ENCODE measurements around the gene NECAB2. TPM values are rescaled to one million over a fixed set of nuclear protein-coding genes. Genes with fewer than 3 reads are reported as not detected.

The NECAB2 gene
- total RNA-seq, 2 experiments from 2014 or later, result not detected

- Mint-ChIP-seq H3K27me3 (peaks cover 25% of the 10 kb centered on the region), H3K4me1 (ENCODE audit: low read depth) (no peaks in the 10 kb centered on the region), H3K36me3 (ENCODE audit: low read depth) (no peaks in the 10 kb centered on the region), H3K27ac (no peak overlapping the region), H3K9me3 (no peaks in the 10 kb centered on the region), H3K4me3 (no peak overlapping the region)
- intact Hi-C loops (cut with DNase I, micrococcal nuclease), result no loop called here
- CTCF ChIA-PET, result no interaction called here
- Histone ChIP-seq H3K4me3 (ENCODE audit: low read length) (no peak overlapping the region), H3K4me1 (ENCODE audit: insufficient read depth, low read length) (no peaks in the 10 kb centered on the region), H3K36me3 (ENCODE audit: insufficient read depth, low read length) (no peaks in the 10 kb centered on the region), H3K27ac (ENCODE audit: low read depth in 1 of 2, low read length in 2 of 2) (no peak overlapping the region), H3K27me3 (ENCODE audit: control insufficient read depth in 1 of 2, insufficient read depth in 2 of 2, low read length in 2 of 2) (peaks cover 11 to 28% of the 10 kb centered on the region in 2 experiments), H3K9me3 (ENCODE audit: control insufficient read depth in 1 of 2, insufficient read depth in 1 of 2, low read length in 2 of 2) (peaks cover 0 to 11% of the 10 kb centered on the region in 2 experiments)
- TF ChIP-seq CTCF (IDR thresholded peaks at IDR 0.05), result no peak
- DNase-seq (no peak), ATAC-seq (ENCODE audit: poor library complexity) (no peak)
- POLR2A ChIA-PET, result no interaction called here
Observed at GRCh38 chr16:83968306-83968851, 335 bp downstream of the NECAB2 start.

GRCh38 chr16:83968891-83969649, 1.0 kb downstream of the NECAB2 start:
- H3K27me3 ChIP-seq (ENCODE audit: control insufficient read depth in 1 of 2, insufficient read depth in 2 of 2, low read length in 2 of 2), result peaks cover 12 to 28% of the 10 kb centered on the region in 2 experiments
- H3K9me3 ChIP-seq (ENCODE audit: control insufficient read depth in 1 of 2, insufficient read depth in 1 of 2, low read length in 2 of 2), result peaks cover 0 to 11% of the 10 kb centered on the region in 2 experiments
- Mint-ChIP-seq H3K36me3 (ENCODE audit: low read depth) (no peaks in the 10 kb centered on the region), H3K4me1 (ENCODE audit: low read depth) (no peaks in the 10 kb centered on the region), H3K9me3 (no peaks in the 10 kb centered on the region), H3K27me3 (peaks cover 25% of the 10 kb centered on the region), H3K4me3 (no peak overlapping the region), H3K27ac (no peak overlapping the region)
- H3K36me3 ChIP-seq (ENCODE audit: insufficient read depth, low read length), result no peaks in the 10 kb centered on the region
- TF ChIP-seq CTCF (IDR thresholded peaks at IDR 0.05), result no peak
- intact Hi-C loops (cut with DNase I, micrococcal nuclease), result no loop called here
- DNase-seq (no peak), ATAC-seq (ENCODE audit: poor library complexity) (no peak)
- no peak overlapping the region for H3K4me3 ChIP-seq (ENCODE audit: low read length)
- no peaks in the 10 kb centered on the region for H3K4me1 ChIP-seq (ENCODE audit: insufficient read depth, low read length)
- CTCF ChIA-PET, result no interaction called here
- H3K27ac ChIP-seq (ENCODE audit: low read depth in 1 of 2, low read length in 2 of 2), result no peak overlapping the region
- POLR2A ChIA-PET, result no interaction called here

GRCh38 chr16:83969771-83970429, 1.9 kb downstream of the NECAB2 start:
- H3K27ac Mint-ChIP-seq, result no peak overlapping the region
- H3K27me3 Mint-ChIP-seq, result peaks cover 31% of the 10 kb centered on the region
- H3K27ac ChIP-seq (ENCODE audit: low read depth in 1 of 2, low read length in 2 of 2), result no peak overlapping the region
- H3K36me3 ChIP-seq (ENCODE audit: insufficient read depth, low read length), result no peaks in the 10 kb centered on the region
- H3K36me3 Mint-ChIP-seq (ENCODE audit: low read depth), result no peaks in the 10 kb centered on the region
- no peak for DNase-seq
- H3K4me1 ChIP-seq (ENCODE audit: insufficient read depth, low read length), result no peaks in the 10 kb centered on the region
- TF ChIP-seq CTCF (IDR thresholded peaks at IDR 0.05), result no peak
- H3K4me3 ChIP-seq (ENCODE audit: low read length), result no peak overlapping the region
- peaks cover 0 to 11% of the 10 kb centered on the region in 2 experiments for H3K9me3 ChIP-seq (ENCODE audit: control insufficient read depth in 1 of 2, insufficient read depth in 1 of 2, low read length in 2 of 2)
- ChIA-PET CTCF (no interaction called here), POLR2A (no interaction called here)
- ATAC-seq (ENCODE audit: poor library complexity), result no peak
- intact Hi-C loops (cut with DNase I, micrococcal nuclease), result no loop called here
- H3K4me1 Mint-ChIP-seq (ENCODE audit: low read depth), result no peaks in the 10 kb centered on the region
- peaks cover 12 to 28% of the 10 kb centered on the region in 2 experiments for H3K27me3 ChIP-seq (ENCODE audit: control insufficient read depth in 1 of 2, insufficient read depth in 2 of 2, low read length in 2 of 2)
- no peak overlapping the region for H3K4me3 Mint-ChIP-seq
- H3K9me3 Mint-ChIP-seq, result no peaks in the 10 kb centered on the region
